PC-9 (cell line): Measurements from ENCODE around the gene ORC3. TPM values are rescaled to one million over a fixed set of nuclear protein-coding genes. Genes with fewer than 3 reads are reported as not detected.

Experiments used
- BruUV-seq: library from RNA; stranded (reverse); fragments of 400-500 nt; replicated peaks from 2 replicates; lab custom pipeline; 2021; lab: Mats Ljungman, UMichigan
- CTCF ChIA-PET: fragments of 300-600 bp; sonication (Branson Sonifier 250); formaldehyde crosslinking; loops from one replicate; lab custom pipeline; 2022; ENCODE audit warnings: antibody characterized with exemption; lab: Charles Lee
- POLR2A ChIA-PET: fragments of 300-600 bp; sonication (Branson Sonifier 250); formaldehyde crosslinking; loops from one replicate; lab custom pipeline; 2022; ENCODE audit warnings: antibody characterized with exemption; ENCODE audit not compliant: unreplicated experiment; lab: Charles Lee
- DNase-seq, 2 experiments: peaks; one replicate each; pipeline versions ENCODE4 v3.0.0 to v3.0.0-alpha.2; 2015 to 2022; ENCODE audit warnings: mixed read lengths in 1 of 2
- H2AFZ ChIP-seq: fragments of 200-600 bp; sonication (generic); 2 replicates; pipeline ENCODE4 v1.8.1; 2017; ENCODE audit warnings: antibody characterized with exemption
- H3F3A ChIP-seq: fragments of 200-600 bp; sonication (generic); 2 replicates; pipeline ENCODE4 v1.8.1; 2017; ENCODE audit warnings: antibody characterized with exemption, mild to moderate bottlenecking, low read depth; ENCODE audit not compliant: insufficient read depth
- H3K27ac ChIP-seq: fragments of 200-600 bp; sonication (generic); 2 replicates; pipeline ENCODE4 v1.6.1; 2016; ENCODE audit warnings: mixed run types
- H3K27me3 ChIP-seq: fragments of 200-600 bp; sonication (generic); 2 replicates; pipeline ENCODE4 v1.6.1; 2016; ENCODE audit warnings: low read depth, mixed run types; ENCODE audit not compliant: insufficient read depth
- H3K36me3 ChIP-seq: fragments of 200-600 bp; sonication (generic); 2 replicates; pipeline ENCODE4 v1.6.1; 2016; ENCODE audit warnings: low read depth, mixed run types
- H3K4me1 ChIP-seq: fragments of 200-600 bp; sonication (generic); replicated peaks from 2 replicates; pipeline ENCODE4 v1.6.1; 2016; ENCODE audit warnings: mixed run types; ENCODE audit not compliant: insufficient read depth
- H3K4me2 ChIP-seq: fragments of 200-600 bp; sonication (generic); 2 replicates; pipeline ENCODE4 v1.6.1; 2017; ENCODE audit warnings: mixed run types
- H3K4me3 ChIP-seq: fragments of 200-600 bp; sonication (generic); 2 replicates; pipeline ENCODE4 v1.6.1; 2016; ENCODE audit warnings: mixed run types
- H3K79me2 ChIP-seq: fragments of 200-600 bp; sonication (generic); 2 replicates; pipeline ENCODE4 v1.6.1; 2017; ENCODE audit warnings: low read depth, mixed run types
- H3K9me2 ChIP-seq: fragments of 200-600 bp; sonication (generic); 2 replicates; pipeline ENCODE4 v1.8.1; 2017; ENCODE audit warnings: mild to moderate bottlenecking; ENCODE audit not compliant: insufficient read depth
- H3K9me3 ChIP-seq: fragments of 200-600 bp; sonication (generic); 2 replicates; pipeline ENCODE4 v1.8.1; 2016; ENCODE audit warnings: low read depth; ENCODE audit not compliant: insufficient read depth
- H4K20me1 ChIP-seq: fragments of 200-600 bp; sonication (generic); 2 replicates; pipeline ENCODE4 v1.8.1; 2017; ENCODE audit not compliant: insufficient read depth
- CTCF ChIP-seq: fragments of 200-600 bp; sonication (generic); conservative IDR thresholded peaks from 2 replicates; pipeline ENCODE4 v1.6.1; 2017; ENCODE audit warnings: mixed run types, antibody characterized with exemption, mild to moderate bottlenecking, moderate library complexity
- EZH2 ChIP-seq: fragments of 200-600 bp; sonication (generic); IDR thresholded peaks from 2 replicates; pipeline ENCODE4 v1.8.0; 2017; ENCODE audit warnings: antibody characterized with exemption, low read depth
- intact Hi-C: fragments of 100-400 bp; cut with micrococcal nuclease; formaldehyde crosslinking; loops from one replicate; pipeline ENCODE4 v1.10.0; 2022; ENCODE audit not compliant: unreplicated experiment
- total RNA-seq: library from RNA; stranded (reverse); gene quantifications from 2 replicates; pipeline ENCODE4 v1.2.3, GENCODE V29; 2021

Gene ORC3
- total RNA-seq, 1 experiment from 2014 or later, result 24.3 TPM

- Histone ChIP-seq H3K27me3 (no peaks in the 10 kb centered on the region), H3K4me1 (peaks cover 26% of the 10 kb centered on the region), H3K4me3 (peak overlapping the region; percentile 96; the same call in 1 of the 2 replicates), H3K27ac (no peak overlapping the region), H3K79me2 (peaks cover 91% of the 10 kb centered on the region), H3K9me3 (no peaks in the 10 kb centered on the region), H2AFZ (no peak overlapping the region), H3F3A (peaks cover 15% of the 10 kb centered on the region), H4K20me1 (peaks cover 65% of the 10 kb centered on the region), H3K36me3 (peaks cover 6% of the 10 kb centered on the region; the same call in 1 of the 2 replicates), H3K4me2 (peak overlapping the region; percentile 95), H3K9me2 (no peaks in the 10 kb centered on the region)
- ChIA-PET POLR2A (interaction anchor here (0.6 kb wide), 2 partner anchors 23 to 170 kb away, joined by 3 read pairs; no protein-coding TSS in a partner anchor), CTCF (interaction anchor here (0.7 kb wide), 1 partner anchor 16 kb away, joined by 6 read pairs; no protein-coding TSS in a partner anchor)
- TF ChIP-seq CTCF (no peak), EZH2 (no peak)
- intact Hi-C loops, result no loop called here
- BruUV-seq, result no TSS peak
- DNase-seq, result no peak
Measured at GRCh38 chr6:87697581-87698546, 107.9 kb downstream of the ORC3 start.

GRCh38 chr6:87698547-87699006, 108.6 kb downstream of the ORC3 start:
- Histone ChIP-seq H3K9me2 (no peaks in the 10 kb centered on the region), H3K4me3 (peak overlapping the region; percentile 96), H3K27ac (no peak overlapping the region), H4K20me1 (peaks cover 63% of the 10 kb centered on the region), H3K9me3 (no peaks in the 10 kb centered on the region), H3K4me2 (peak overlapping the region; percentile 95), H3K79me2 (peaks cover 84% of the 10 kb centered on the region), H3F3A (peaks cover 22% of the 10 kb centered on the region), H2AFZ (no peak overlapping the region), H3K4me1 (peaks cover 26% of the 10 kb centered on the region), H3K27me3 (no peaks in the 10 kb centered on the region), H3K36me3 (peaks cover 6% of the 10 kb centered on the region; the same call in 1 of the 2 replicates)
- intact Hi-C loops, result no loop called here
- no peak for TF ChIP-seq CTCF
- no TSS peak for BruUV-seq
- no peak for DNase-seq
- CTCF ChIA-PET, result interaction anchor here (0.5 to 0.7 kb wide), 2 partner anchors 15 to 1376 kb away, joined by 6 to 8 read pairs; no protein-coding TSS in a partner anchor
- POLR2A ChIA-PET, result interaction anchor here (0.6 kb wide), 3 partner anchors 22 to 265 kb away, joined by 3 to 7 read pairs (median 4); no protein-coding TSS in a partner anchor

- H3K4me1 ChIP-seq, result peaks cover 23% of the 10 kb centered on the region
- peaks cover 74% of the 10 kb centered on the region for H3K79me2 ChIP-seq
- no peaks in the 10 kb centered on the region for H3K9me2 ChIP-seq
- no peak overlapping the region for H2AFZ ChIP-seq
- H3K27ac ChIP-seq, result no peak overlapping the region
- POLR2A ChIA-PET, result interaction anchor here (0.6 to 0.7 kb wide), 2 partner anchors 169 to 229 kb away, joined by 3 to 6 read pairs; no protein-coding TSS in a partner anchor
- H3K36me3 ChIP-seq, result peaks cover 6% of the 10 kb centered on the region; the same call in 1 of the 2 replicates
- intact Hi-C loops, result no loop called here
- DNase-seq, result no peak
- no TSS peak for BruUV-seq
- H3K4me2 ChIP-seq, result peak overlapping the region; percentile 95
- no peaks in the 10 kb centered on the region for H3K9me3 ChIP-seq
- TF ChIP-seq CTCF (no peak), EZH2 (no peak)
- peaks cover 60% of the 10 kb centered on the region for H4K20me1 ChIP-seq
- CTCF ChIA-PET, result no interaction called here
- H3K27me3 ChIP-seq, result no peaks in the 10 kb centered on the region
- H3F3A ChIP-seq, result peaks cover 29% of the 10 kb centered on the region
- peak overlapping the region; percentile 96 for H3K4me3 ChIP-seq
Measured at GRCh38 chr6:87699576-87699975, 109.6 kb downstream of the ORC3 start.
